T47D (cell line): ENCODE measurements around the gene ACSF3.
"Not testable (repeated sequence)": the region's sequence is repeated elsewhere in the genome, so short reads cannot be mapped to it uniquely, and the experiment has no call there.

Experiments
- DNase-seq, 2 experiments: peaks; one replicate each; pipeline versions ENCODE4 v3.0.0 to v3.0.0-alpha.2; 2011 to 2012; ENCODE audit warnings: low read depth in 1 of 2, low spot score in 1 of 2
- JUND ChIP-seq: IDR thresholded peaks from 2 replicates; pipeline ENCODE4 v1.6.1; 2012; ENCODE audit warnings: low read depth
- in situ Hi-C: cut with HindIII; loops from 2 replicates; pipeline ENCODE4 v1.10.0; 2016; ENCODE audit warnings: low sequenced_read_pairs, low pct_unique_long_range_greater_than_20kb

ACSF3 gene

GRCh38 chr16:89157778-89158177, 64.1 kb downstream of the ACSF3 start:
- in situ Hi-C loops, result no loop called here
- no peak for TF ChIP-seq JUND
- no peak for DNase-seq

DNA sequence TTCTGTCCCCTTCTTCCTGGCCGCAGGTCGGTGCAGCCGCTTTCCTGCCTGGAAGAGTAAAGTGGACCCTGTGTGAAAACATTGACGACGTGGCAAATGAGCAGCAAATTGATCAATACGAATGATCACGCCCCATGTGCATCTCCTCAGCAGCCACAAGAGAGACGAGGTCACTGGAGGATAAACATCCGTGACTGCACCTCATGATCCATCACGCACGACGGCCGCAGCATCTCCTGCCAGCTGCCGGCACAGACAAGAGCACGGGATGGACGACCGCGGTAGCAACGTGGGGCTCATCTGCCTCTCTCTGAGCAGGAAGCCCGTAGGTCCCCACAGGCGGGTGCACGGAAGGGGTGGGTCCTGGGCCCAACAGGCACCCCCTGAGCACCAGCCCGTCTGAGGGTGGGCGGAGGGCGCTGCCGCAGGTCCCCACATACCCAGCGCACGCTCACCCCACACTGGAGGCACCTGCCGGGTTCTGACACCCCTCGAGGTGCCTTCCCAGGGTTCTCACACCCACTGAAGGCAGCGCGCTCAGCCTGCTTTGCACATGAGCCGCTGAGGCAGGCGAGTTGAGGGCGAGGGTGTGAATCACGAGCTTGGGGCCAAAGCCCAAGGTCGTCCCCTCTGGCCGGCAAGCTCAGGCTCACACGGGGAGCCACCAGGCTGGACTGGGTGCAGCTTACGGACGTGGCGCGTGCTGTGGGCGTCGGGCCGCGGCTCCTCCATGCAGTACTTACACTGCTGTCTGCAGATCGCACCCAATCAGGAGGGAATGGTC, 65.6 kb downstream of the ACSF3 start:
- no peak for DNase-seq
- no peak for TF ChIP-seq JUND
- in situ Hi-C loops, result no loop called here

DNA sequence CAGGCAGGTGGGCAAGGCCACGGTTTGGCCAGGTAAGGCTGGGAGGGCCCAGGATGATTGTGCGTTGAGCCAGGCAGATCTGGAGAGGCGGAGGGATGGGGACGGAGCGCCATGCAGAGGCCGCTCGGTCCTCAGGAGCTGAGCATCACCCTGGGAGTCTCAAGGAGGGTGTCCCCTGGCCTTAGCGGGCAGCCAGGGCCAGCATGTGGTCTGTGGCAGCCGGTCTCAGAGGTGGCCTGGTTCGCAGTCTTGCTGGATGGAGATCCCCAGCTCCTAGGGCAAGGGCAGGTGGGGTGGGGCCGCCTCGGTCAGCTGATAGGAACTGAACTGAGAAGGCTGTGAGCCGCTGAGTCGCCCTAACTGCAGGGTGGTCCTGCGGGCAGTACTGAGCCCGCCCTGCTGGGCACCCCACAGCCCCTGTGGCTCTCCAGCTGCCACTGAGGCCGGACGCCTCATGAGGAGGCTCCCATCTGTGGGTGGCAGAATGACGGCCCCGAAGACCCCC, 66.2 kb downstream of the ACSF3 start:
- in situ Hi-C loops, result no loop called here
- no peak for TF ChIP-seq JUND
- no peak for DNase-seq

- DNase-seq, result no peak
- TF ChIP-seq JUND, result no peak
- in situ Hi-C loops, result no loop called here
Observed at GRCh38 chr16:89160977-89161701, 67.5 kb downstream of the ACSF3 start.

GRCh38 chr16:89161763-89162713, 68.4 kb downstream of the ACSF3 start:
- in situ Hi-C loops, result no loop called here
- TF ChIP-seq JUND, result no peak
- DNase-seq, result no peak

DNA sequence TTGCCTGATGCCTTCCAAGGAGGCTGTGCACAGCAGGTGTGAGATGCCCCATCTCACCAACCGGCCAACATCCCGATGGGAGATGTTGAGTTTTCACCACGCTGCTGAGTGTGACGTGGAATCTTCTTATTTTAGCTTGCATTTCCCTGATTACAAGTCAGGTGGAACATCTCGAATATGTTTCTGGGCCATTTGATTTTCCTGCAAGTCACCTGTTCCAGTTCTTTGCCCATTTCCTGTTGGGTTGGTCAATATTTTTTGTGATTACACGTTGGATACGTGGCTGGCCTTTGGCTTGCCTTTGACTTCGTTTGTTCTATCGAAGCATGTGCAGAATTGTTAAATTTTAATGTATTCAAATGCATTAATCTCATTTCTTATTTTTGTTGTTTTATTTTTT, 69.6 kb downstream of the ACSF3 start:
- DNase-seq, result no peak
- no peak for TF ChIP-seq JUND
- in situ Hi-C loops, result no loop called here

DNA sequence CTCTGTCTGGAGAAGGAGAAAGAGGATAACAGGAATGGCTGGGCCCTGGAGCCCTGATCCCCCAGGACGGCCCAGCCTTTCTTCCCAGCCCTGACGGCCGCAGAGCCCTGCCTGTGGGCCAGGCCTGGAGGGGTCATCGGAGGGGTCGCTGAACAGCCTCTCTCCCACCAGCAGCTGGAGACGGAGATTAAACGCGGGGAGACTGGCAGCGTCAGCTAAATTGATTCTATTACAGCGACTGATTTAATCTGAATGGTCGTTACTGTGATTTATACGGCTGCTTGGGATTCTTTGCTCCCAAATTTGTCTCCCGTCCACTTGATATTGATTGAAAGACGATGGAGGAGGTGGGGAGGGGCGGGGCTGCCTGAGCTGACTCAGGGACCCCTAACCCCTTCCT, 70.8 kb downstream of the ACSF3 start:
- DNase-seq, result no peak
- in situ Hi-C loops, result no loop called here
- no peak for TF ChIP-seq JUND

DNA sequence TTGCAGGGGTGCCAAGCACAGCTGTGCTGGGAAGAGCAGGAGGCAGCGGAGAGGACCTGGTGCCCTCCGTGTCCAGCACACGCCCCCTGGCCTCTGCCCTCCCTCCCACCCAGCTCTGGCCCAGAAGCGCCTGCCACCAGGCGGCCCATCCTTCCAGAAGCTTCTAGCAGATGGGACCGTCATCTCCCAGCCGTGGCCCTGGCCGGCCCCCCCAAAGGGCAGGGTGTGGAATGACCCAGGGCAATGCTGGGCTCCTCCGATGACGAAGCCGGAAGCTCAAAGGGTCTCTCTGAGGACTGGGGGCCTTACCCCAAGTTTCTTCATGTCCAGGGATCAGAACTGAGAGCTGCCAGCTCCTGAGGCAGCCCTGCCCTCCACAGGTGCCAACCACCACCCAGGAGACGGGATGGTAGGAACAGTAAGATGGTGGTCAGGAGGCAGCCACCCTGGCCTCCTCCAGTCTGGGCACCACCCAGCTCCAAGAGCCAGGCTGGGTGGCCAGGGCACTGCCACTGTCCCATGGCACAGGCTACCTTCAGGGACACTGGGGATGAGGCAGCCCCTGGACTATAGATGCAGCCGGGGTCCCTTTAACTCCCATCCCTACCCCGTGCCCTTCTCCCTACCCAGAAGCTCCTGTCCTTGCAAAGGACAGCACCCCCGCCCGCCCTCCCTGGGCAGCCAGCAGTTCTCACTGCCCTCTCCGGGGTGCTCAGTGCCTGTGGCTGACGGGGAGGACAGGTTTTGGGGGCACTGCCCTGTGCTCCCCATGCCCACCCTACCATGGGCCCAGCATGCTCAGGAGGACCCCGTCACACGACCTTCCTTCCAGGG, 71.4 kb downstream of the ACSF3 start:
- in situ Hi-C loops, result no loop called here
- no peak for TF ChIP-seq JUND
- no peak for DNase-seq

GRCh38 chr16:89165681-89165979, 72.0 kb downstream of the ACSF3 start:
- DNase-seq, in situ Hi-C loops: not testable (repeated sequence)

GRCh38 chr16:89166696-89167424, 73.2 kb downstream of the ACSF3 start:
- DNase-seq, result no peak
- in situ Hi-C loops, result no loop called here
- TF ChIP-seq JUND, result no peak

GRCh38 chr16:89167425-89167941, 73.8 kb downstream of the ACSF3 start:
- peak; percentile 87 to 92 for DNase-seq
- in situ Hi-C loops, result no loop called here
- TF ChIP-seq JUND, result no peak
